MM.1S (cell line): ENCODE data around the gene FGF9.

Experiments used
- DNase-seq: peaks from one replicate; pipeline ENCODE4 v3.0.0-alpha.2; 2015
- H2AFZ ChIP-seq: fragments of 300-600 bp; sonication (generic); 2 replicates; pipeline ENCODE4 v1.6.0; 2016; ENCODE audit warnings: antibody characterized with exemption, low read length
- H3F3A ChIP-seq: fragments of 300-600 bp; sonication (generic); 2 replicates; pipeline ENCODE4 v1.6.1; 2016; ENCODE audit warnings: mild to moderate bottlenecking, antibody characterized with exemption, low read length, moderate library complexity, mixed read lengths; ENCODE audit not compliant: insufficient read depth
- H3K27ac ChIP-seq: fragments of 300-600 bp; sonication (generic); 2 replicates; pipeline ENCODE4 v1.5.1; 2016; ENCODE audit warnings: mild to moderate bottlenecking, low read length
- H3K27me3 ChIP-seq: fragments of 300-600 bp; sonication (generic); replicated peaks from 2 replicates; pipeline ENCODE4 v1.6.0; 2016; ENCODE audit warnings: low read length; ENCODE audit not compliant: insufficient read depth
- H3K36me3 ChIP-seq: fragments of 300-600 bp; sonication (generic); replicated peaks from 2 replicates; pipeline ENCODE4 v1.6.1; 2016; ENCODE audit warnings: mild to moderate bottlenecking, low read length, mixed read lengths; ENCODE audit not compliant: insufficient read depth
- H3K4me1 ChIP-seq: fragments of 300-600 bp; sonication (generic); 2 replicates; pipeline ENCODE4 v1.6.1; 2016; ENCODE audit warnings: low read length, mixed read lengths
- H3K4me2 ChIP-seq: fragments of 300-600 bp; sonication (generic); 2 replicates; pipeline ENCODE4 v1.6.0; 2016; ENCODE audit warnings: low read depth, low read length
- H3K4me3 ChIP-seq: fragments of 300-600 bp; sonication (generic); 2 replicates; pipeline ENCODE4 v1.5.1; 2016; ENCODE audit warnings: low read length, mixed read lengths
- H3K79me2 ChIP-seq: fragments of 300-600 bp; sonication (generic); 2 replicates; pipeline ENCODE4 v1.6.1; 2016; ENCODE audit warnings: mixed run types, low read length, mixed read lengths
- H3K9ac ChIP-seq: fragments of 300-600 bp; sonication (generic); 2 replicates; pipeline ENCODE4 v1.6.1; 2016; ENCODE audit warnings: low read length, mixed read lengths
- H3K9me2 ChIP-seq: fragments of 300-600 bp; sonication (generic); replicated peaks from 2 replicates; pipeline ENCODE4 v1.6.1; 2016; ENCODE audit warnings: mild to moderate bottlenecking, low read length, mixed read lengths; ENCODE audit not compliant: insufficient read depth
- H3K9me3 ChIP-seq: fragments of 300-600 bp; sonication (generic); replicated peaks from 2 replicates; pipeline ENCODE4 v1.6.1; 2016; ENCODE audit warnings: mild to moderate bottlenecking, low read length, mixed read lengths; ENCODE audit not compliant: insufficient read depth
- H4K20me1 ChIP-seq: fragments of 300-600 bp; sonication (generic); 2 replicates; pipeline ENCODE4 v1.6.1; 2016; ENCODE audit warnings: mild to moderate bottlenecking, low read length, moderate library complexity, mixed read lengths; ENCODE audit not compliant: insufficient read depth
- EZH2 ChIP-seq: fragments of 300-600 bp; sonication (generic); optimal IDR thresholded peaks from 2 replicates; pipeline ENCODE3; 2017; ENCODE audit warnings: low read depth, mild to moderate bottlenecking, antibody characterized with exemption, low read length, mixed read lengths
- EZH2phosphoT487 ChIP-seq: fragments of 300-600 bp; sonication (generic); IDR thresholded peaks from 2 replicates; pipeline ENCODE4 v1.6.1; 2018; ENCODE audit warnings: antibody characterized with exemption, low read length
- TF ChIP-seq, protein P1 (sequence below): fragments of 300-600 bp; sonication (generic); IDR thresholded peaks from 2 replicates; pipeline ENCODE4 v1.5.1; 2016; ENCODE audit warnings: antibody characterized with exemption, low read length, mixed read lengths

The FGF9 gene

DNA sequence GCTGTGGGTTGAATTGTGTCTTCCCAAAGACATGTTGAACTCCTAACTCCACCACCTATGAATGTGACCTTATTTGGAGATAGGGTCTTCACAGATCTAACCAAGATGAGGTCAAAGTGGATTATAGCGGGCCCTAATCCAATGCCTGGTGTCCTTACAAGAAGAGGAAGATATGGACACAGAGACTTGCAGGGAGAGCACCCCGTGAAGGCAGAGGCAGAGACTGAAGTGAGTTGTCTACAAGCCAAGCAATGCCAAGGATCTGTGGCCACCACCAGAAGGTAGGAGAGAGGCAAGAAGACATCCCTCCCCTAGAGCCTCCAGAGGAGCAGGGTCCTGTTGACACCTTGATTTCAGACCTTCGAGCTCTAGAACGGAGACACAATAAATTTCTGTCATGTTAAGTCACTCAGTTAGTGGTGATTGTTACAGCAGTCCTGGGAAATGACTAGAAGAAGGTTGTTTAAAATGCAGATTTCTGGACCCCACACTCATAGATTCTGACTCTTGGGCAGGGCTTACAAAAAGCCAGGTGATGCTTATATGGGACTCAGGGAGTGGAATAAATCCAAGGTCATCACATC lies 70.6 kb downstream of the FGF9 start:
- no peaks in the 10 kb centered on the region for H4K20me1 ChIP-seq
- no peaks in the 10 kb centered on the region for H3K9me2 ChIP-seq
- TF ChIP-seq, protein P1, sequence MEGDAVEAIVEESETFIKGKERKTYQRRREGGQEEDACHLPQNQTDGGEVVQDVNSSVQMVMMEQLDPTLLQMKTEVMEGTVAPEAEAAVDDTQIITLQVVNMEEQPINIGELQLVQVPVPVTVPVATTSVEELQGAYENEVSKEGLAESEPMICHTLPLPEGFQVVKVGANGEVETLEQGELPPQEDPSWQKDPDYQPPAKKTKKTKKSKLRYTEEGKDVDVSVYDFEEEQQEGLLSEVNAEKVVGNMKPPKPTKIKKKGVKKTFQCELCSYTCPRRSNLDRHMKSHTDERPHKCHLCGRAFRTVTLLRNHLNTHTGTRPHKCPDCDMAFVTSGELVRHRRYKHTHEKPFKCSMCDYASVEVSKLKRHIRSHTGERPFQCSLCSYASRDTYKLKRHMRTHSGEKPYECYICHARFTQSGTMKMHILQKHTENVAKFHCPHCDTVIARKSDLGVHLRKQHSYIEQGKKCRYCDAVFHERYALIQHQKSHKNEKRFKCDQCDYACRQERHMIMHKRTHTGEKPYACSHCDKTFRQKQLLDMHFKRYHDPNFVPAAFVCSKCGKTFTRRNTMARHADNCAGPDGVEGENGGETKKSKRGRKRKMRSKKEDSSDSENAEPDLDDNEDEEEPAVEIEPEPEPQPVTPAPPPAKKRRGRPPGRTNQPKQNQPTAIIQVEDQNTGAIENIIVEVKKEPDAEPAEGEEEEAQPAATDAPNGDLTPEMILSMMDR, result no peak
- TF ChIP-seq EZH2phosphoT487 (no peak), EZH2 (no peak)
- H3K4me3 ChIP-seq, result no peak overlapping the region
- H3K79me2 ChIP-seq, result no peaks in the 10 kb centered on the region
- no peaks in the 10 kb centered on the region for H3K9me3 ChIP-seq
- no peaks in the 10 kb centered on the region for H3K36me3 ChIP-seq
- H3K9ac ChIP-seq, result no peak overlapping the region
- no peaks in the 10 kb centered on the region for H3K27me3 ChIP-seq
- no peaks in the 10 kb centered on the region for H3K4me1 ChIP-seq
- no peak overlapping the region for H2AFZ ChIP-seq
- H3F3A ChIP-seq, result no peaks in the 10 kb centered on the region
- H3K27ac ChIP-seq, result no peak overlapping the region
- H3K4me2 ChIP-seq, result no peak overlapping the region
- no peak for DNase-seq

DNA sequence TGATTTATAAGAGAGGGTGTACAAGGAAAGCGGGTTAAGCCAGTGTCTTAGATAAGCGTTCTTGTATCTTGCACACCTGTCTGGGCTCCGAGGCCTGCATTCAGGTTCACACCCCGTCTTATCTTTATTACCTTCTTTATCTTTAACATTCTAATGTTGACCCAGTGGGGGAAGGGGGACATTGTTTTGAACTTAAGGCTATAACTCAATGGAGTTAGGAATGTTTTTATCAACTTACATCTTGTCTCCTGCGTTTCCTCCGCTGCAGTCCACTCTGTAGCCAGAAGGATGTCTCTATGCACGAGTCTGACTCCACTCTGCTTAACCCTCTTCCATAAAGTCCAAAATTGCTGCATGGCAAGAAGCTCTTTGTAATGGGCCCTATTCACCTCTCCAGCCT lies 71.2 kb downstream of the FGF9 start:
- H3K27me3 ChIP-seq, result no peaks in the 10 kb centered on the region
- H3K4me2 ChIP-seq, result no peak overlapping the region
- no peak for TF ChIP-seq EZH2phosphoT487
- TF ChIP-seq EZH2, result no peak
- TF ChIP-seq, protein P1, result no peak
- no peaks in the 10 kb centered on the region for H3F3A ChIP-seq
- H3K9ac ChIP-seq, result no peak overlapping the region
- no peak overlapping the region for H2AFZ ChIP-seq
- no peaks in the 10 kb centered on the region for H3K4me1 ChIP-seq
- H3K36me3 ChIP-seq, result no peaks in the 10 kb centered on the region
- no peak for DNase-seq
- no peaks in the 10 kb centered on the region for H4K20me1 ChIP-seq
- no peaks in the 10 kb centered on the region for H3K79me2 ChIP-seq
- no peak overlapping the region for H3K27ac ChIP-seq
- H3K4me3 ChIP-seq, result no peak overlapping the region
- H3K9me3 ChIP-seq, result no peaks in the 10 kb centered on the region
- H3K9me2 ChIP-seq, result no peaks in the 10 kb centered on the region

DNA sequence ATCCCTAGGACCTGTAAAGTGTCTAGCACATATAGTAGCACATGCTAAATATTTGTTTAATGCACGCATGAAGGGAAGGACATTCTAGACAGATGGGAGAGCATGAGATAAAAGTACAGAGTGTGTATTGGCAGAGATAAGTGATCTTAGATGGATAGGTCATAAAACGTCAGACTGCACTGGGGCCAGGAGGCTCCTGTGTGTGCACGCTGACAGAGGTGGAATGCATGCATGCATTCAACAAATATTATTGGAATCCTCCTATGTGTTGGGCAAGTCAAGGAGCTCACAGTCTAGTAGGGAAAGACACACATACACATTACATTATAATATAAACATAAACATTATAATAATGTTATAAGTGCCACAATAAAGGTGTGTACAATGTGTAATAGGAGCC lies 73.3 kb downstream of the FGF9 start:
- H4K20me1 ChIP-seq, result no peaks in the 10 kb centered on the region
- no peaks in the 10 kb centered on the region for H3K79me2 ChIP-seq
- H3K27me3 ChIP-seq, result no peaks in the 10 kb centered on the region
- DNase-seq, result no peak
- H3K9me3 ChIP-seq, result no peaks in the 10 kb centered on the region
- TF ChIP-seq EZH2phosphoT487 (no peak), EZH2 (no peak)
- TF ChIP-seq, protein P1, result no peak
- H3K36me3 ChIP-seq, result no peaks in the 10 kb centered on the region
- no peaks in the 10 kb centered on the region for H3K4me1 ChIP-seq
- H2AFZ ChIP-seq, result no peak overlapping the region
- H3K4me3 ChIP-seq, result no peak overlapping the region
- no peaks in the 10 kb centered on the region for H3F3A ChIP-seq
- H3K4me2 ChIP-seq, result no peak overlapping the region
- no peak overlapping the region for H3K9ac ChIP-seq
- no peak overlapping the region for H3K27ac ChIP-seq
- H3K9me2 ChIP-seq, result no peaks in the 10 kb centered on the region
